GM19463 (cell line): ENCODE data around the gene DGUOK.

Experiments
- ATAC-seq: cut with Tn5 transposase; IDR thresholded peaks from one replicate; pipeline ENCODE4 v1.9.1; 2021; ENCODE audit warnings: mild to moderate bottlenecking, moderate library complexity; ENCODE audit not compliant: unreplicated experiment

Gene DGUOK

DNA sequence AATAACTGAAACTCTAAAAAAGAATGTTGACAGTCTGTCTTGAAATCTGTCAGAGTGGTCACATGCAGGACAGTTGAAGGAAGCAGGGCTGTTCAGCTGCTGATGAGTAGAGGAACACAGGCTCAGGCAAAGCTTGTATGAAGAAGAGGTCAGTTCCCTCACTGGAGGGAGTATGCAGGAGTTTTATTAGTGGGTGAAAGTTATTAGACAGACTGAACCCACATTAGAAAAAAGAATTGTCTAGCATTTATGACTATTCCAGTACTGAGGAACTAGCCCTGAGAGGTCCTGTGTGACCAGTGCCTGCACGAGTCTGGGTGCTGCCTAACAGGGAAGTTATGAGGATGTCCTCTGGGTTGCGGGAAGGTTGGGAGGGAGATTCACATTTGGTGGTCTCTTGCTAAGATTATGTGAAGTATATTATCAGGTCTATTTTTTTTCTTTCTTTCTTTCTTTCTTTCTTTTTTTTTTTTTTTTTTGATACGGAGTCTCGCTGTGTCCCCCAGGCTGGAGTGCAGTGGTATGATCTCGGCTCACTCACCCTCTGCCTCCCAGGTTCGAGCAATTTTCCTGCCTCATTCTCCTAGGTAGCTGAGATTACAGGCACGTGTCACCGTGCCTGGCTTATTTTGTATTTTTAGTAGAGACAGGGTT, 67.6 kb downstream of the DGUOK start:
- no peak for ATAC-seq

DNA sequence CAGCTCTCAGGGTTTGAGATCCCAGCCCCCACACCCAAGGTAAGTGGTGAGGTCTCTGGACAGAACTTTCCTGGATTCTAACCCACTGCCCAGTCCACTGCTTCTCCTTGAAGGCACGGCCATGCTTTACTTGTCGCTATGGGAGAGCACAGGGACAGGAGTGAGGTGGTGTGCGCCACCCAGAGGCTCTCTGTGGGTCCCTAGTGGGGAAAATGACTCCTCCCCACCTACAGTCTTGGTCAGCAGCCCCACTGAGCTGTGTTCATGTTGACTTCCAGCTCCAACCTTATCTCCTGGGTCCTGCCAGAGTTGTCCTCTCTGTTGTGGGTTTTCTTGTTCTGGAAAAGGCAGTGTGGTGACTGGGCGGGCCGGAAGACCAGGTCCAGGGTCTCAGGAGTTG, 69.1 kb downstream of the DGUOK start:
- no peak for ATAC-seq

- ATAC-seq, result no peak
Measured at GRCh38 chr2:73997813-73998212, 71.1 kb downstream of the DGUOK start.

DNA sequence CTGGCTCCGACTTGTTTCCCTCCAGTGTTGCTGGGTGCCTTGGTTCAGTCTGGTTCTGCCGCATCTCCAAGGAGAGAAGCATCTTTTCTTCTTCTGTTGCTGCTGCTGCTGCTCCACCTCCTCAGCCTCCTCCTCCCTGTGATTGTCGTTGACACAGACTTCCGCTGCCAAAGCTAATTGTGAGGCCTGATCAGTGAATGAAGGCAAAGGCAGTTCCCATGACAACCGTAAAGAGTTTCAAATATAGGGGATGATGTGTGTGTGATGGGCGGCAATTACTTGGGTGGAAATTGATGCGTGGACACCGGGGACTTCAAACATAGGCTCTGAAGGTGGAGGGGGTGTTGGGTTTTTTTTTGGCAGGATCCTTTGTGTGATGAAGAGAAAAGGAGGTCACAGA, 71.8 kb downstream of the DGUOK start:
- ATAC-seq, result no peak

DNA sequence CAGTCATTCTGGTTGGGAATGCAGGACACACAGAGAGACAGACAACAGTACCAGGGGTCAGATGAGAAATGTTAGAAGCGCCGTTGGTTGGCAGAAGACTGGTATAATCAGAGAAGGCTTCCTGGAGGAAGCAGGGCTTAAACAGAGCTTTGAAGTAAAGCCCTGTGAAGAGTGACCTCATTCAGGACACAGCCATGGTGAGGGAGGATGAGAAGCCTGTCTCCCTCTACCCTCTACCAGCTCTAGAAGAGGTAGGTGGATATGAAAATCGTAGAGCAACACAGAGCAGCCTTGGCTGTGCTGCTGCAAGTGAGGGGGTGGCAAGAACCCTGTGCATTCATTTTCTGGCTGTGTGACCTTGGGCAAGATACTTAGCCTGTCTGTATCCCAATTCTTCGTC, 72.3 kb downstream of the DGUOK start:
- no peak for ATAC-seq

GRCh38 chr2:73999881-74000597, 73.4 kb downstream of the DGUOK start:
- ATAC-seq, result no peak

DNA sequence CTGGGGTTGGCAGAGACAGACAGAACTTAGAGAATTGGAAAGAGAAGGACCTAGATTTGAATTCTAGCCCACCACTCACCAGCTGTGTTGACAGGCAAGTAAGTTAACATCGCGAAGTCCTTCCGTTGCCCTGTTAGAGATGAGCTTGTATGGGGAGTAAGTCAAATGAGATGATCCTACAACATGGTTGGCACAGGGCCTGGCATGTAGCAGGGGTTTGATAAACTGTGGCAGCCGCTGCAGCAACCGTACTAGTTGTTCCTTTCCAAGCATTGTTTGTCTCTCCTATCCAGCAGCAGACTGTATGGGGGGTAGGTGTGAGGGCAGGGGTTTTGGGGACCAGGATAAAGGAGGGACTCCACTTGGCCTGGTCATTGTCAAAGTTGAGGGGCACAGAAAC, 74.0 kb downstream of the DGUOK start:
- no peak for ATAC-seq

GRCh38 chr2:74001121-74001520, 74.4 kb downstream of the DGUOK start:
- no peak for ATAC-seq

DNA sequence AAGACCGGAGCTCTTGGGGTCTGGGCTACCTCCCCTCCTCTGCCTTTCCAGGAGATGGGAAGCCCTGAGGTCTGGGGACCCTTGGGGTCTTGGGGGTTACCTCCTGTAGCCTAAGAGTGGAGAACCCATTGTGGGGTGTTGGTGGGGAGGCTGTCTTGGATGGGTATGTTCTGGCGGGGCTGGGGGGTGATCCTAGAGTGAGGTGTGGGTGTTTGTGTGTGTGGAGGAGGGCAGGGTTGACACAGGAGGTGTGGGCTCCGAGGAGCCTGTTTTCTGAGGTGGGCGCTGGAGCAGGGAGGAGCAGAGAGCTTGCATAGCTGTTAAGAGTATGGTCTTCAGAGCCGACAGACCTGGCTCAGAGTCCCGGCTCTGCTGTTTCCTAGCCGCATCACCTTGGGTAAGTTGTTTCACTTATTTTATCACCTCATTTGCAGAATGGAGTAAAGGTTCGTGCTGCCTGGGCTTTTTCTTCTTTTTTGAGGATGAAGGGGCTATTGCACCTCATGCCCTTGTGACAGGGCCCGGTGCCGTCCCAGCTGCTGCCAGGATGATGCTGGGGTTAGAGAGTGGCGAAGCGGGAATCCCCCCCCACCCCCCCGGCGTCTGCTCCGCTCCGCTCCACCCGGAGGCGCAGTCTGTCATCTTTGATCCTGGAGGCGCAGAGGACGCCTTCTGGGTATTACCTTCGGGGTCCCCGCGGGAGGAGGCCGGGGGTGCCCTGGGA, 75.3 kb downstream of the DGUOK start:
- ATAC-seq, result peak; percentile 44

DNA sequence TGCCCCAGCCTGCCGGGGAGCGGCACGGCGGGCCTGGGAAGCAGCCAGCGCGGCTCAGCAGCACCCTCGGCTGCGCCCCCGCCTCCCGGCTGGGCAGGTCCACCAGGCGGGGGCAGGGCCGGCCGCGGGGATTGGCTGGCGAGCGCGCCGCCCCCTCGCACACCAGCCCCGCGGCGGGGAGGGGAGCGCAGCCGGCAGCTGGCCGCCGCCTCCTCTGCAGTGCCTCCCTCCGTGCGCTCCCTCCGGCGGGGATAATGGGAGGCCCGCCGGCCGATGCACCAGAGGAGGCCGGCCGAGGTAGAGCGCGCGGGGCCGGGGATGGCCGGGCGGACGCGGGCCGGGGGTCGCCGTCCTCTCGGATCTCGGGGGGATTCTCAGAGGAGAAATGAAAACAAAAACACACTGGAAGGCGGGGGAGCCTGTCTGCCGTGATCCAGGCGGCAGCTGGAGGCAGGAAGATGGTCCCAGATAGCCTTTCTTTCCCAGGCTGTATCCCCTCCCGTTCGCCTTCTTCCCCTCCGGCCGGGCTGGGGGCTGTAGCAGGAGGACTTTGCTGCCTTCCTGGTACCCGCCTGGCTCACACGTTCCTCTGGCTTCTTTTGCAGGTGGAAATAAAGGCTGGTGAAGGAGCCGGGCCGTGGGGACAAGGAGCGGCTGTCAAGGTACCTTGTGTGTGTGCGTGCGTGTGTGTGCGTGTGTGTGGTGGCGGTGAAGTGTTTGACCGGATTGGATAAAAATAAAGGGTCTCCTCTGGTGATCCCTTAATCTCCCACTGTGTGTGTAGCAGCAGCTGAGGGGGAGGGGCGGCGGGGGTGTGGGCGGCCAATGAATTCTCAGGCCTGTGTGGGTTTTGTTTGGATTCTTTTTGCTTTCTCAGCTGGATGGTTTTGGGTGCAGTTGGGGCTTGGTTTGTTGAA, 76.1 kb downstream of the DGUOK start:
- peak; percentile 93 for ATAC-seq

- ATAC-seq, result no peak
Measured at GRCh38 chr2:74003494-74004211, 77.0 kb downstream of the DGUOK start.

- no peak for ATAC-seq
Measured at GRCh38 chr2:74004212-74005182, 77.8 kb downstream of the DGUOK start.

DNA sequence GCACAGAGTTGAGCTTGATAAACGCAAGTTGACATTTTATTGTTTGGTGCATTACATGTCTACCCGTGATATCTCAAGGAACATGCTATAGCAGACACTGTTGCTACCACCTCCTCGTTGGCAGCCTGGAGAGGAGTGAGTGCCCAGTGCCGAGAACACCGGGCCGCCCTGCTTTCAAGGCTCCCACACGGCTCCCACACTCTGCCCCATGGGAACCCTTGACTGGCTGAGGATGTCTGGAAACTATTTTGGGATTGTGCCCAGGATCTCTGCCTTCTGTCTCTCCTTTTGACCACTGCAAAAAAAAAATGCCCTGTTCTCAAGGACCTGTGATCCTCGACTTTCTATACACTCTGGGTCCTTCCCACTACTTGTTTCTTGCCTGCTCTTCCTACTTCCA, 79.1 kb downstream of the DGUOK start:
- no peak for ATAC-seq

DNA sequence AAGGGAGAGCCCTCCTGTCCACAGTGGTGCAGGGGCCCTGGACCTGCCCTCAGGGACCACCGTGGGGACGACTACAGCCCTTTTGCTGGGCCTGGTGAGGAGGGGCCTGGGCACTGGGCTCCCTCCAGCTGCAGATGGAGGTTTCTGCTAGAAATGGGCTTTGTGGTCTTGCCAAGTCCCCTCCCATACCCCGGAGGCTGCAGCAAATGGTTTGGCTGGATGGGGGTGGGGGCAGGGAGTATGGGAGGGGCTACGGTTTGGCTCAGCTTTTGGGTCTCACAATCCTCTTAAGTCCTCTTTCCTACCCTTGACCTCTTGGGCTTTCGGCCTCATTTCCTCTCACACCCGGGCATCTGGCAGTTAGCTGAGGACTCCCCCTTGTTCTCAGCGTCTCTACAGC, 79.8 kb downstream of the DGUOK start:
- no peak for ATAC-seq

DNA sequence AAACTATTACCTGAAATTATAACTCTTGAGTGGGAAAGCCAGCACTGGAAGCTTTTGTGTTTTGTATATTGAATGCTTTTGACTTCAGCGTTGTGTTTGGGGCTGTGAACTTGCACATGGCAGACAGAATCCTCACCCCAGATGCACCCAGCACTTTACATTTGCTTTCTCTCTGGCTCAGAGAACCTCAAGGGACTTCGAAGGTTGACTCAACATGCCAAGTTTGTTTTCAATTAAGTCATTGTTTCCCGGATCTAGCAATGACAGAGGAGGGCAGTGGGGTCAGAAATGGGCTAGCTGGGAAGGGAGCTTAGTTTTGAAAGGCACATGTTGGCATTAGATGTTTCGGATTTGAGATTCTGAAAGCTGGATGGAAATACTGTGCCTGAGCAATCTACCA, 80.4 kb downstream of the DGUOK start:
- ATAC-seq, result no peak

- ATAC-seq, result no peak
Measured at GRCh38 chr2:74007711-74008110, 81.0 kb downstream of the DGUOK start.
